ENCODE measurements around the gene AHRR.
A peak's percentile ranks its signal among the peaks of the same experiment; 100 is the strongest.

The AHRR gene

DNA sequence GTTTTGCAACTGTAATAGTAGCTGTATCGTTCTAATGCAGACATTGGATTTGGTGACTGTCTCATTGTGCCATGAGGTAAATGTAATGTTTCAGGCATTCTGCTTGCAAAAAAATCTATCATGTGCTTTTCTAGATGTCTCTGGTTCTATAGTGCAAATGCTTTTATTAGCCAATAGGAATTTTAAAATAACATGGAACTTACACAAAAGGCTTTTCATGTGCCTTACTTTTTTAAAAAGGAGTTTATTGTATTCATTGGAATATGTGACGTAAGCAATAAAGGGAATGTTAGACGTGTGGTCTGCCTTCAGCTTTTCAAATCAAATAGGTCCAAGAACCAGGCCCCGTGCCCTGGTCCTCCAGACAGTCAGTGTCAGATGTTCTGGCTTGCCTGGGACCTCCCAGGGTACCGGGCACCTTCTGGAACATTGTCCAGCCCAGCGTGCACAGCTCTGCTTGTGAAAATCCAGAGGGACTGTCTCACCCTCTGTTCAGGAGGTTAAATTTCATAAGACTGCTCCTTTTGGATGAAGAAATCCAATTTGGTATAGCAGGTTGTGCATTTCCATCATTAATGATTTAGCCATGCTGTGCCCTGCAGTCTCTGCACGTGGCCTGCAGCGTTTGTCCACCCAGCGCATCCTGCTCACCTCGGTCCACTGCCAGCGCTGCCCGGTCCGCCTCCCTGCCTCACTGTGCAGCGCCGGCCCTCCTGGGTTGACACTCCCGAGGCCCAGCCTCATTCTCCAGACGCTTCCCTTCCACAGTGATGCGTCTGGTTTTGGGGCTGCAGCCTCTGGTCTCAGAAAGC, 6.6 kb upstream of the AHRR start:
- H3K4me3 ChIP-seq (ENCODE audit: low read length), result no peak overlapping the region
- no peak overlapping the region for H3K27ac ChIP-seq (ENCODE audit: low read length)
- peaks cover 21% of the 10 kb centered on the region for H3K36me3 ChIP-seq (ENCODE audit: insufficient read depth, low read depth, low read length)
- no peak overlapping the region for H3K9ac ChIP-seq (ENCODE audit: low read depth, low read length)
- no peaks in the 10 kb centered on the region for H3K9me3 ChIP-seq (ENCODE audit: insufficient read depth, low read depth, low read length)
- H3K27me3 ChIP-seq (ENCODE audit: insufficient read depth, low read length), result peaks cover 17% of the 10 kb centered on the region
- no peaks in the 10 kb centered on the region for H3K4me1 ChIP-seq (ENCODE audit: insufficient read depth, low read length)

DNA sequence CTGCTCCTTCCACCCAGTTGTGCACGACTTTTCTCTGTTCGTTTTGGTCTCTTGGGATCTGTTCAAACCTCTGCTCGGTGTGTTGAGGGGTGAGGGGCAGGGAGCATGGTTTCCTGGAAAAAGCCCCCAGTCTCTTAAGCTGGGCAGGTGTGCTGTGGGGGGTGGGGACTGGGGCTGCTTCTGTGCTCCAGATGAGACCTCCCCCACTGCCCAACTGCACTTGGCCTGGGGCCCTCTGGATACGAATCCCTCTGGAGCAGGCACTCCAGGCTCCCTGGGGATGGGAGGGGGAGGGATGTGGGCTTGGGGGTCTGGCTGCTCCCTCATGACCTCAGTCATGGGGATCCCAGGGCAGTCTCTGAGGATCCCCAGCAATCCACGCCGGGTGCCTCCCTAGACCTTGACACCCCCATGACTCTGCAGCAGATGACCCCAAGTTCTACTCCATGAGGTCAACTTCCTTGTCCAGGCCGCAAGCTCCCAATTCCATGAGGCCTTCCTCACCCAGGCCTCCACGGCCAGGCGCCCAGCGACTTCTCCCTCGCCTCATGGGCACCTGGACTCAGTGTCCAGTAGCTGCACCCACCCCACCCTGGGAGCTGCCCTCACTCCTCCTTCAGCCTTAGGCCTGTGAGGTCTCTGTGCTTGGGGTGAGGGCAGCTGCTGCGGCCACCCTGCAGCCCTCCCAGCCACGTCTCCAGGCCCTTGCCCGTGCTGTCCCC, 5.9 kb upstream of the AHRR start:
- H3K36me3 ChIP-seq (ENCODE audit: insufficient read depth, low read depth, low read length), result peaks cover 16% of the 10 kb centered on the region
- H3K4me3 ChIP-seq (ENCODE audit: low read length), result no peak overlapping the region
- no peaks in the 10 kb centered on the region for H3K9me3 ChIP-seq (ENCODE audit: insufficient read depth, low read depth, low read length)
- H3K27ac ChIP-seq (ENCODE audit: low read length), result no peak overlapping the region
- H3K4me1 ChIP-seq (ENCODE audit: insufficient read depth, low read length), result no peaks in the 10 kb centered on the region
- peaks cover 25% of the 10 kb centered on the region for H3K27me3 ChIP-seq (ENCODE audit: insufficient read depth, low read length)
- no peak overlapping the region for H3K9ac ChIP-seq (ENCODE audit: low read depth, low read length)

DNA sequence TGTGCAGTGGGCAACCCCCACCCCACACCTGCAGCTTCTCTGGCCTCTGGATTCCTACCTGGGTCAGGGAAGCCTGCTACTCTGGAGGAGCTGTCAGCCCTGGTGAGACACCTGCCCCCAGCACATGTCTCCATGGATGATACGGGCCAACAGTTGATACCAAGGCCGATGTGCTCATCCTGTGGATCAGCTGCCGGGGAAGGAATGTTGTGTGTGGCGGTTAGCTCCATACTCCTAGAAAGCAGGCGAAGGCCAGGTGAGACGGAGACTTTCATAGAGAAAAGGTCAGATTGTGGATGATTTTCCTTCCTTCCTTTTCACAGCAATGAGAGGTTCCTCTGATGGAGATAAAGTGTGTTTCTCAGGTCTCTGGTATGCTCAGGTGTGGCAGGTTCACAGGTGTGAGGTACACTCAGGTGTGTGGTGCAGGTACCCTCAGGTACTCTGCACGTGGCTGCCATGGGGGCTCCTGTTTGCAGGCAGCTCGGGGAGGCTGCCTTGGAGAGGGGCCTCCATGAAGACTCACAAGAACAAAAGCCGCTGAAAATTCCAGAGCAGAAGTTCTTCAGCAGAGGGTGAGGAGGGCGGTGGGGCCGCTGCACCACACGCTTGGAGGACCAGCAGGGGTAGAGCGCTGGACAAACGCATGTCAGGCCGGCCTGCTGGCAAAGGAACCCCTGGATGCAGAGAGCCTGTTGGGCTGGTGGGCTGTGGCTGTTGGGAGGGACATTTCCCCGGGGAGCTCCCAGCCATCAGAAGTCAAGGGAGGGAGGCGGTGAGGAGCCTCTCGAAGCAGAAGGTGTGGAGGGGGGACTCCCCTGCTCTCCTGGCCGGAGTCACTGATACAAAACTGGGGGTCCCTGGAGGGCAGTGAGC, 5.1 kb upstream of the AHRR start:
- H3K27ac ChIP-seq (ENCODE audit: low read length), result no peak overlapping the region
- no peak overlapping the region for H3K4me3 ChIP-seq (ENCODE audit: low read length)
- H3K9me3 ChIP-seq (ENCODE audit: insufficient read depth, low read depth, low read length), result no peaks in the 10 kb centered on the region
- peaks cover 33% of the 10 kb centered on the region for H3K27me3 ChIP-seq (ENCODE audit: insufficient read depth, low read length)
- H3K4me1 ChIP-seq (ENCODE audit: insufficient read depth, low read length), result no peaks in the 10 kb centered on the region
- H3K36me3 ChIP-seq (ENCODE audit: insufficient read depth, low read depth, low read length), result peaks cover 12% of the 10 kb centered on the region
- H3K9ac ChIP-seq (ENCODE audit: low read depth, low read length), result no peak overlapping the region

DNA sequence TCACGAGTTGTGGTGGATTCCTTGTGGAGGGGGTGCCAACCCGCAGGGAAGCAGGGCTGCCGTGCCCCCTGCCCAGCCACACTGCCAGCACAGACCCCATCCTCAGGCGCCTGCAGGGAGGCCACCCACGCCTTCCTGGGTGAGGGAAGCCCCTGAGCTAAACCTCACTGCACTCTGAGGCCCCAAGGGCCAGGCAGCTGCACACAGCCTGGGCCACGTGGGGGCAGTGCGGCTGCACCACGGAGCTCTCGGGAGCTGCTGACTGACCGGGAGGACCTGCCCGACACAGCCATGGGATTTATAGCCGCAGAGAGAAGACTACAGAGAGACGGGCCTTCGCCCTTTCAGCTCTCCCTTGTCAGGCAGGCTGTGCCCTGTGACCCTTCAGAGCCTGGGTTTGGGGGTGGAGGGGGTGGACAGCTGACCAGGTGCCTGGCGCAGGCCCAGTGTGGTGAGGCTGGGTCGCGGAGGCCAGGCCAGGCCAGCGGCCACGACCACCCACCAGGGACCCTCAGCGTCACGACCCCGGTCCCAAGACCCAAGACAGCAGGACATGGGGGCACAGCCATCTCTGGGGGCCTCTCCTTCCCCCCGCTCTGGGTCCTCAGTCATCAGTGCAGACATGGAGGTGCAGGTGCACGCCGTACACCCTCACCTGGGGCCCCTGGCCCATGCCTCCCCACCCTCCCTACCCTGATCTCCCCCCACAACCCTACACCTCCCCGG, 4.3 kb upstream of the AHRR start:
- Histone ChIP-seq H3K4me3 (ENCODE audit: low read length) (no peak overlapping the region), H3K9me3 (ENCODE audit: insufficient read depth, low read depth, low read length) (no peaks in the 10 kb centered on the region), H3K4me1 (ENCODE audit: insufficient read depth, low read length) (no peaks in the 10 kb centered on the region), H3K9ac (ENCODE audit: low read depth, low read length) (no peak overlapping the region), H3K27ac (ENCODE audit: low read length) (no peak overlapping the region), H3K27me3 (ENCODE audit: insufficient read depth, low read length) (peaks cover 40% of the 10 kb centered on the region), H3K36me3 (ENCODE audit: insufficient read depth, low read depth, low read length) (peaks cover 12% of the 10 kb centered on the region)

DNA sequence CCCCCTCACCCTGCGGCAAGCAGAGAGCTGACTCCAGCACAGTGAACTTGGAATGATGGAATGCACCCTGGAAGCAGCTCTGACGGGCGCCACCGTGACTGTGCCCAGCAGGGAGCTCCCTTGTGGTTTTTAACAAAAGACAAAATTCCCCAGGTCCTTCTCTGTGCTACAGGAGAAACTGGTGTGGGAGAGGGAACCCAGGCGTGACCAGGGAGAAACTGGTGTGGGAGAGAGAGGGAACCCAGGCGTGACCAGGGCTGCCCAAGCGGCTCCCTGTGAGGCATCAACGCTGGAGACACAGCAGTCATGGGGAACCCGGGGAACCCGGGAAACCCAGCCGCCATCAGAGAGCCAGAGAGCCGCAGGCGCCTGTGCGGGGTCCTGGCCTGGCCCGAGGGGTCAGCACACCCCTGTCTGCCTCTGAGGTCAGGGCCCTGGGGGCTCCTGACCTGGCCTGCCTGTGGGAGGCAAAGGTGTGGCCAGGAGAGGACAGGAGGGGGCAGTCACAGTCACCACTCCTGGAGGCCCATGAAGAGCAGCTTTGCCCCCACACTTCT, 3.1 kb upstream of the AHRR start:
- Histone ChIP-seq H3K27ac (ENCODE audit: low read length) (no peak overlapping the region), H3K9me3 (ENCODE audit: insufficient read depth, low read depth, low read length) (no peaks in the 10 kb centered on the region), H3K4me3 (ENCODE audit: low read length) (no peak overlapping the region), H3K36me3 (ENCODE audit: insufficient read depth, low read depth, low read length) (peaks cover 12% of the 10 kb centered on the region), H3K9ac (ENCODE audit: low read depth, low read length) (no peak overlapping the region), H3K27me3 (ENCODE audit: insufficient read depth, low read length) (peaks cover 51% of the 10 kb centered on the region), H3K4me1 (ENCODE audit: insufficient read depth, low read length) (no peaks in the 10 kb centered on the region)

DNA sequence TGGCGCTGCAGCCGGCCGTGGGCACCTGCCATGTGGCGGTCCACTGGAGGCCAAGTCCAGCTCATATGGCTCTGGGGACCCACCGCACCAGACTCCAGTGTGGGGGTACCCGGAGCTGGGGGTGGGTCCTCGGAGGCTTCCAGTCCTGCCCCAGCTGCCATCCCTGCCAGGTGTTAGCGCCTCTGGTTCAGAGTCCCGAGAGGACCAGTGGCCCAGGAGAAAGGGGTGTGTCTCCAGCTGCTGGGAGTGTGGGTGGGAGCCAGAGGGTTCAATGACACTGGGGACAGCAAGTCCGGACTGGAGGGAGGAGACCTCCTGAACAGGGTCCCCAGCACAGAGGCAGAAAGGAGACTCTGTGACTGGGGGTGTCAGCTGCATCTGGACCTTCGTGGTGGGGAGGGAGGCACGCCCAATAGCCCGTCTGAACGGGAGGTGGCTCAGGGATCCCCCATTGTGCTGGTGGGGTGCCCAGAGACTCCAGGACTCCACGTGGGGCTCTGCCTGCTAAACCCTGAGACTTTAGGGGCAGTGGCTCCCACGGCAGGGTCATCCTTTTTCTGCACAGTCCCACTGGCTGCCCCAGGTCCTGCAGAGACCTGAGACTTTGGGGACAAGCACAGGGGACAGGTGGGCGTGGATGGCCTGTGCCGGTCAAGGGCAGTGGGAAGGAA, 2.4 kb upstream of the AHRR start:
- H3K9me3 ChIP-seq (ENCODE audit: insufficient read depth, low read depth, low read length), result no peaks in the 10 kb centered on the region
- H3K4me1 ChIP-seq (ENCODE audit: insufficient read depth, low read length), result no peaks in the 10 kb centered on the region
- no peak overlapping the region for H3K27ac ChIP-seq (ENCODE audit: low read length)
- peaks cover 58% of the 10 kb centered on the region for H3K27me3 ChIP-seq (ENCODE audit: insufficient read depth, low read length)
- peaks cover 10% of the 10 kb centered on the region for H3K36me3 ChIP-seq (ENCODE audit: insufficient read depth, low read depth, low read length)
- H3K9ac ChIP-seq (ENCODE audit: low read depth, low read length), result no peak overlapping the region
- H3K4me3 ChIP-seq (ENCODE audit: low read length), result no peak overlapping the region

DNA sequence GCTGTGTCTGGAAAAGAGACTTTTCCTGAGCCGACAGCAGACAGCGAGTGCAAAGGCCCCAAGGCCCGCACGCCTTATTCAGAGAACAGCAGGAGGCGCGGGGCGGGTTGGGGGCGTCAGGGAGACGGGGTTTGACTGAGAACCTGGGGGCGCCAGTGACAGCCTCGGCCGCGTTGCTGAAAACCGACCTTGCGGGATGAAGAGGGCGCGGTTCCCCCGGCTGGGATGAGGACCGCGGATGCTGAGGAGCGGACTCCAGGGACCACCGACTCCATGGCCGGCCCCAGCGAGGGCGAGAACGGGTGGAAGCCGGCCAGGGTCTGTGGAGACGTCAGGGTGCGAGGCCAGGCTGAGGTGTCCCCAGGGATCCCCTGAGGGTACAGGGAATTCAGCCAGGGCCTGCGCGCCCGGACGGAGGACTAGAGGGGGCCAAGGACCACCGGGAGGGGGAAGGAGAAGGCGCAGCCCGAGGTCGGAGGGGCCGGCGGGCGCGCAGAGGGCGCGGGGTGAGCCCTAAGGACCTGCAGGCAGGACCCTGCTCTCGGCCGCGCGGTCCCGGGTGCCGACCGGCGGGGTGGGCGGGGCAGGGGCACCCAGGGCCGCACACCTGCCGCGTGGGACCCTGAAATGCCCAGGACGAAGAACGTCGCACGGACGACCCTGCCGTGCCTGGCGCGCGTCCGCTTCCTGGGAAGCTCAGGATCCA, 837 bp upstream of the AHRR start:
- Histone ChIP-seq H3K9me3 (ENCODE audit: insufficient read depth, low read depth, low read length) (no peaks in the 10 kb centered on the region), H3K27me3 (ENCODE audit: insufficient read depth, low read length) (peaks cover 67% of the 10 kb centered on the region), H3K36me3 (ENCODE audit: insufficient read depth, low read depth, low read length) (no peaks in the 10 kb centered on the region), H3K27ac (ENCODE audit: low read length) (no peak overlapping the region), H3K4me1 (ENCODE audit: insufficient read depth, low read length) (no peaks in the 10 kb centered on the region), H3K4me3 (ENCODE audit: low read length) (peak overlapping the region; percentile 66), H3K9ac (ENCODE audit: low read depth, low read length) (no peak overlapping the region)

DNA sequence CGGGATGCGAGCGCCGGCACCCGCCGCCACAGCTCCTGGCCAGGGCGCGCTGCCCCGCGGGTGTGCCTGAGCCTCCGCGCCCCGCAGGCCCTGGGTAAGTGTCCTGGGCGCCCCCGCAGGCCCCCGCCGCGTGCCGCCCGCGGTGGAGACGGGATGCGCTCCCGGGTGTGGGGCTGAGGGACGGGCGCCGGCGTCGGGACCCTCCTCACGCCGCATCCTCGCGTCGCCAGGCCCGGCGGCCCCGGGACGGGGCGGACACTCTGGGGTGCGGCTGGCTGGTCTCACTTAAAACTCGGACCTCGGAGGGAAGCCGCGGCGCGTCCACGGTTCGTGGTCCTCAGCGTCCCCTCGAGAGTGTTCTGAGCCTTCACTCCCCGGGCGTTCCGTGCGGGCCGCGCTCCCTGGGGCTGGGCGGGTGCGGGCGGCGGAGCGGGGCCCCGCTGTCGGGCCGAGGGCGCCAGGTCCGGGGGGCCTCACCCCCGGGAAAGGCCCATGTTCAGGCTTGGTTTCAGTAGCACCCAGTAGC, 275 bp downstream of the AHRR start:
- Histone ChIP-seq H3K4me1 (ENCODE audit: insufficient read depth, low read length) (no peaks in the 10 kb centered on the region), H3K9ac (ENCODE audit: low read depth, low read length) (no peak overlapping the region), H3K27ac (ENCODE audit: low read length) (no peak overlapping the region)

DNA sequence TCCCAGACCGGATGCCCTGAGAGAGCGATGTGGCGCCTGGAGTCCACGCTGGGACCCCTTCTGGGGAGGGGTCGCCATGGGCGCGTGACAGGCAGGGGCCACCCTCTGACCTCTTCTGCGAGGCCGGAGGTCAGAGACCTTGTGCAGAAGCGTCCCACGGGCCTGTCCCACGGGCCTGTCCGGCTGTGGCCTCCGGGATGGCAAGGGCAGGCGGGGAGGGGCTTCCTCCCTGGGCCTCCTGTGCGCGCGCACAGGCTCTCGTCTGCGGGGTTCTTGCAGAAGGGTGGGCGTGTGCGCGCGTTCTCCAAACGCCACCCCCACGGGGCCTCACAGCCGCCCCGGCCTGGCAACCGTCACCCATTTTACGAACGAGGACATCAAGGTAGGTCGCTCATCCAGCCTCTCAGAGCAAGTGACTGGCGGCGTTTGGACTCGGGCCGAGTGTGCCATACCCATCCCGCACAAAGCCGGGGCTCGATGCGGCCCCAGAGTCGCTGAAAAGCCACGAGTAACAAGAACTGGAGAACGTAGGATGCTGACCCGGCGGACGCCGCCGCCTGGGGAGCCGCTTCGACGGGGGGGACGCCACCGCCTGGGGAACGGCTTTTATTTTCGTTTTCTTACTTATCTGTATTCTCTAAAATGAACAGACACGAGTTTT, 897 bp downstream of the AHRR start:
- no peaks in the 10 kb centered on the region for H3K9me3 ChIP-seq (ENCODE audit: insufficient read depth, low read depth, low read length)
- H3K4me3 ChIP-seq (ENCODE audit: low read length), result peak overlapping the region; percentile 47; the same call in 1 of the 2 replicates
- H3K4me1 ChIP-seq (ENCODE audit: insufficient read depth, low read length), result no peaks in the 10 kb centered on the region
- no peaks in the 10 kb centered on the region for H3K36me3 ChIP-seq (ENCODE audit: insufficient read depth, low read depth, low read length)
- H3K9ac ChIP-seq (ENCODE audit: low read depth, low read length), result no peak overlapping the region
- no peak overlapping the region for H3K27ac ChIP-seq (ENCODE audit: low read length)
- peaks cover 67% of the 10 kb centered on the region for H3K27me3 ChIP-seq (ENCODE audit: insufficient read depth, low read length)

More for the DNA sequence above, 275 bp downstream of the AHRR start:
- H3K4me3 ChIP-seq (ENCODE audit: low read length), result peak overlapping the region; percentile 47; the same call in 1 of the 2 replicates
- no peaks in the 10 kb centered on the region for H3K9me3 ChIP-seq (ENCODE audit: insufficient read depth, low read depth, low read length)
- H3K27me3 ChIP-seq (ENCODE audit: insufficient read depth, low read length), result peaks cover 67% of the 10 kb centered on the region
- no peaks in the 10 kb centered on the region for H3K36me3 ChIP-seq (ENCODE audit: insufficient read depth, low read depth, low read length)

Measured in iPS-20b (cell line).